GM23338 (cell line): ENCODE data around the gene OLFML2A. TPM values are rescaled to one million over a fixed set of nuclear protein-coding genes. Genes with fewer than 3 reads are reported as not detected.

ENCODE experiments used
- ATAC-seq: fragments of 200-7000 bp; cut with Tn5 transposase; 3 replicates; pipeline ENCODE4 v1.9.1; 2020
- DNase-seq: peaks from one replicate; pipeline ENCODE4 v3.0.0-alpha.2; 2015; ENCODE audit warnings: low spot score
- H2AFZ ChIP-seq: fragments of 200-600 bp; sonication (generic); 2 replicates; pipeline ENCODE4 v1.8.0; 2016; ENCODE audit warnings: antibody characterized with exemption, mild to moderate bottlenecking, moderate library complexity
- H3F3A ChIP-seq: fragments of 200-600 bp; sonication (generic); replicated peaks from 2 replicates; pipeline ENCODE4 v1.8.0; 2017; ENCODE audit warnings: antibody characterized with exemption, mixed run types, low read depth
- H3K27ac ChIP-seq: fragments of 200-600 bp; sonication (generic); 2 replicates; pipeline ENCODE4 v1.6.1; 2016; ENCODE audit warnings: low read depth
- H3K27me3 ChIP-seq: fragments of 200-600 bp; sonication (generic); 2 replicates; pipeline ENCODE4 v1.8.0; 2016; ENCODE audit warnings: mild to moderate bottlenecking, mixed run types, moderate library complexity; ENCODE audit not compliant: insufficient read depth
- H3K36me3 ChIP-seq: fragments of 200-600 bp; sonication (generic); 2 replicates; pipeline ENCODE4 v1.8.0; 2016; ENCODE audit warnings: mild to moderate bottlenecking; ENCODE audit not compliant: insufficient read depth
- H3K4me1 ChIP-seq: fragments of 200-600 bp; sonication (generic); 2 replicates; pipeline ENCODE4 v1.8.0; 2016; ENCODE audit warnings: mild to moderate bottlenecking, moderate library complexity; ENCODE audit not compliant: insufficient read depth
- H3K4me2 ChIP-seq: fragments of 200-600 bp; sonication (generic); 2 replicates; pipeline ENCODE4 v1.7.1; 2017; ENCODE audit warnings: mixed run types
- H3K4me3 ChIP-seq: fragments of 200-600 bp; sonication (generic); 2 replicates; pipeline ENCODE4 v1.6.1; 2016; ENCODE audit warnings: mixed run types
- H3K79me2 ChIP-seq: fragments of 200-600 bp; sonication (generic); replicated peaks from 2 replicates; pipeline ENCODE4 v1.8.0; 2017; ENCODE audit warnings: mild to moderate bottlenecking; ENCODE audit not compliant: insufficient read depth
- H3K9me2 ChIP-seq: fragments of 200-600 bp; sonication (generic); 2 replicates; pipeline ENCODE4 v1.8.0; 2017; ENCODE audit not compliant: insufficient read depth
- H4K20me1 ChIP-seq: fragments of 200-600 bp; sonication (generic); replicated peaks from 2 replicates; pipeline ENCODE4 v1.8.0; 2017; ENCODE audit warnings: mild to moderate bottlenecking; ENCODE audit not compliant: insufficient read depth
- H3K27ac Mint-ChIP-seq: 2 replicates; pipeline ENCODE4 v1.8.0; 2020; ENCODE audit warnings: inconsistent platforms, mild to moderate bottlenecking, moderate library complexity, mixed read lengths
- H3K27me3 Mint-ChIP-seq: 3 replicates; pipeline ENCODE4 v1.8.0; 2022; ENCODE audit warnings: low read depth, mild to moderate bottlenecking, moderate library complexity, mixed read lengths, inconsistent platforms; ENCODE audit not compliant: insufficient read depth, poor library complexity
- H3K36me3 Mint-ChIP-seq: 3 replicates; pipeline ENCODE4 v1.8.0; 2021; ENCODE audit warnings: low read depth, mild to moderate bottlenecking, inconsistent platforms, moderate library complexity, mixed read lengths
- H3K4me1 Mint-ChIP-seq: 3 replicates; pipeline ENCODE4 v1.8.0; 2020; ENCODE audit warnings: mild to moderate bottlenecking, inconsistent platforms, mixed read lengths
- H3K4me3 Mint-ChIP-seq: 3 replicates; pipeline ENCODE4 v1.8.0; 2021; ENCODE audit warnings: moderate library complexity, mild to moderate bottlenecking, inconsistent platforms, mixed read lengths
- H3K9me3 Mint-ChIP-seq: 3 replicates; pipeline ENCODE4 v1.8.0; 2020; ENCODE audit warnings: moderate library complexity, mild to moderate bottlenecking, inconsistent platforms, mixed read lengths
- CREB1 ChIP-seq: fragments of 250-450 bp; sonication (Bioruptor Pico); IDR thresholded peaks from 2 replicates; pipeline ENCODE4 v1.5.0; 2020; ENCODE audit warnings: low read depth, mild to moderate bottlenecking, moderate library complexity
- CTCF ChIP-seq, 2 experiments: fragments of 200-600 bp in 1 of 2; sonication (generic) in 1 of 2; conservative IDR thresholded peaks; 2 replicates each; pipeline versions ENCODE4 v1.5.1 to v1.6.1; 2016 to 2017; ENCODE audit warnings: antibody characterized with exemption in 2 of 2, low read depth in 2 of 2, mild to moderate bottlenecking in 2 of 2, moderate library complexity in 1 of 2
- ETS1 ChIP-seq: IDR thresholded peaks from 2 replicates; pipeline ENCODE4 v1.6.1; 2016; ENCODE audit warnings: antibody characterized with exemption
- EZH2 ChIP-seq: fragments of 200-600 bp; sonication (generic); IDR thresholded peaks from one replicate; pipeline ENCODE4 v1.8.0; 2017; ENCODE audit warnings: antibody characterized with exemption, mild to moderate bottlenecking, low read depth; ENCODE audit not compliant: unreplicated experiment
- JUNB ChIP-seq: IDR thresholded peaks from one replicate; pipeline ENCODE4 v1.6.1; 2016; ENCODE audit warnings: antibody characterized with exemption; ENCODE audit not compliant: unreplicated experiment
- NANOG ChIP-seq: IDR thresholded peaks from 2 replicates; pipeline ENCODE4 v1.6.1; 2016; ENCODE audit warnings: antibody characterized with exemption, borderline replicate concordance
- POLR2AphosphoS5 ChIP-seq: IDR thresholded peaks from 2 replicates; pipeline ENCODE4 v1.6.1; 2016; ENCODE audit warnings: antibody characterized with exemption, low read depth
- STAT1 ChIP-seq: IDR thresholded peaks from one replicate; pipeline ENCODE4 v1.6.1; 2016; ENCODE audit warnings: antibody characterized with exemption; ENCODE audit not compliant: unreplicated experiment
- ZNF114 ChIP-seq: fragments of 250-450 bp; sonication (Bioruptor Pico); IDR thresholded peaks from 2 replicates; pipeline ENCODE4 v1.5.0; 2020; ENCODE audit warnings: mild to moderate bottlenecking, moderate library complexity
- ZNF331 ChIP-seq: fragments of 250-450 bp; sonication (Bioruptor Pico); IDR thresholded peaks from 2 replicates; pipeline ENCODE4 v1.5.0; 2020; ENCODE audit warnings: low read depth, mild to moderate bottlenecking, moderate library complexity
- ZNF462 ChIP-seq: fragments of 250-450 bp; sonication (Bioruptor Pico); IDR thresholded peaks from 2 replicates; pipeline ENCODE4 v1.5.0; 2020; ENCODE audit warnings: mild to moderate bottlenecking, moderate library complexity
- polyA plus RNA-seq: library from polyadenylated mRNA; unstranded; fragments of >200 nt; fragmentation: Nextera tagmentation; extraction: Ambion mirVana; gene quantifications from 2 replicates; pipeline ENCODE4 v1.2.1, GENCODE V29; 2016
- total RNA-seq: library from RNA; depleted of rRNA; stranded (reverse); fragments of >200 nt; shearing (Covaris generic); gene quantifications from 2 replicates; pipeline ENCODE4 v1.2.3, GENCODE V29; 2014

Gene OLFML2A
- total and polyA plus RNA-seq, 2 experiments from 2014 or later, result 1.1 to 6.7 TPM

- Histone ChIP-seq H3K4me3 (peak overlapping the region; percentile 46), H3F3A (no peaks in the 10 kb centered on the region), H2AFZ (no peak overlapping the region), H3K79me2 (peaks cover 60% of the 10 kb centered on the region), H3K4me2 (peak overlapping the region; percentile 72), H3K27me3 (no peaks in the 10 kb centered on the region), H3K36me3 (no peaks in the 10 kb centered on the region), H4K20me1 (no peaks in the 10 kb centered on the region), H3K27ac (peak overlapping the region; percentile 84), H3K4me1 (peaks cover 73% of the 10 kb centered on the region), H3K9me2 (no peaks in the 10 kb centered on the region)
- TF ChIP-seq ZNF331 (no peak), ZNF114 (CRISPR knock-in tag) (no peak), CTCF (conservative IDR thresholded peaks at IDR 0.05; ENCODE audit: low read depth in 2 of 2) (no peak), CREB1 (CRISPR knock-in tag) (no peak), NANOG (peak; percentile 76), POLR2AphosphoS5 (no peak)
- Mint-ChIP-seq H3K9me3 (no peaks in the 10 kb centered on the region), H3K4me1 (peaks cover 86% of the 10 kb centered on the region), H3K27ac (peak overlapping the region; percentile 97), H3K36me3 (no peaks in the 10 kb centered on the region), H3K4me3 (peak overlapping the region; percentile 71), H3K27me3 (peaks cover 6% of the 10 kb centered on the region)
- DNase-seq (peak; percentile 67), ATAC-seq (peak; percentile 46)
Observed at GRCh38 chr9:124758061-124758460, 18.9 kb upstream of the OLFML2A start.

- Histone ChIP-seq H3K4me2 (peak overlapping the region; percentile 72), H3K9me2 (no peaks in the 10 kb centered on the region), H3K36me3 (no peaks in the 10 kb centered on the region), H3K79me2 (peaks cover 60% of the 10 kb centered on the region), H3K4me3 (peak overlapping the region; percentile 46), H4K20me1 (no peaks in the 10 kb centered on the region), H3K4me1 (peaks cover 73% of the 10 kb centered on the region), H2AFZ (no peak overlapping the region), H3K27me3 (no peaks in the 10 kb centered on the region), H3F3A (no peaks in the 10 kb centered on the region), H3K27ac (peak overlapping the region; percentile 84)
- no peak for DNase-seq
- no peak for ATAC-seq
- Mint-ChIP-seq H3K36me3 (no peaks in the 10 kb centered on the region), H3K27ac (peak overlapping the region; percentile 97), H3K9me3 (no peaks in the 10 kb centered on the region), H3K4me3 (peak overlapping the region; percentile 71), H3K27me3 (peaks cover 6% of the 10 kb centered on the region), H3K4me1 (peaks cover 89% of the 10 kb centered on the region)
- no peak for TF ChIP-seq ZNF462 (CRISPR knock-in tag)
- no peak for TF ChIP-seq ETS1
- no peak for TF ChIP-seq NANOG
- no peak for TF ChIP-seq STAT1
- no peak for TF ChIP-seq ZNF114 (CRISPR knock-in tag)
- TF ChIP-seq CTCF (conservative IDR thresholded peaks at IDR 0.05; ENCODE audit: low read depth in 2 of 2), result no peak
- no peak for TF ChIP-seq ZNF331
- no peak for TF ChIP-seq EZH2
- TF ChIP-seq JUNB, result no peak
Observed at GRCh38 chr9:124758691-124759090, 18.2 kb upstream of the OLFML2A start.
